ENCODE data around the gene TSFM. TPM values are rescaled to one million over a fixed set of nuclear protein-coding genes. Genes with fewer than 3 reads are reported as not detected.

TSFM gene
- total and polyA plus RNA-seq, 3 donors from 2014 or later: 26.9 to 51.2 (median 30.0) TPM

- TF ChIP-seq POLR2A (IDR thresholded peaks at IDR 0.05) (no peak), CTCF (IDR thresholded peaks at IDR 0.05) (no peak)
- H3K4me3 ChIP-seq: peak within 1 kb of the TSS; percentile 70 to 80
- H3K27ac ChIP-seq: peak within 1 kb of the TSS; percentile 81 to 87
- WGBS, 2 donors: 0 to 1% methylated on average over 45 to 58 of the region's 58 CpGs
- peak; percentile 100 for DNase-seq
- peaks cover 6% of the 10 kb centered on the region for H3K36me3 ChIP-seq (ENCODE audit: low read depth, missing control alignments)
- H3K27me3 ChIP-seq: no peaks in the 10 kb centered on the region
- no peaks in the 10 kb centered on the region for H3K9me3 ChIP-seq
- intact Hi-C loops (cut with DNase I; ENCODE audit: low total_unique reads): no loop called here
- H3K4me1 ChIP-seq: peaks cover 27% of the 10 kb centered on the region
Measured at GRCh38 chr12:57751788-57752667, 30.6 kb upstream of the TSFM start, which contains the start of gene CDK4. CDK4 (minus strand) TSS chr12:57752310; CDS start chr12:57751717, 593 bp downstream.

GRCh38 chr12:57752668-57753000 lies 30.0 kb upstream of the TSFM start:
- H3K27me3 ChIP-seq: no peaks in the 10 kb centered on the region
- peak overlapping the region in 1 of 2 donors; percentile 87 for H3K27ac ChIP-seq
- peaks cover 6% of the 10 kb centered on the region for H3K36me3 ChIP-seq (ENCODE audit: low read depth, missing control alignments)
- peaks cover 27% of the 10 kb centered on the region for H3K4me1 ChIP-seq
- peak overlapping the region; percentile 70 to 80 for H3K4me3 ChIP-seq
- no peak for DNase-seq
- intact Hi-C loops (cut with DNase I; ENCODE audit: low total_unique reads): no loop called here
- TF ChIP-seq POLR2A (IDR thresholded peaks at IDR 0.05): no peak
- no peak for TF ChIP-seq CTCF (IDR thresholded peaks at IDR 0.05)
- H3K9me3 ChIP-seq: no peaks in the 10 kb centered on the region
- WGBS, 2 donors: 1 to 4% methylated on average over 5 of the region's 5 CpGs

- H3K36me3 ChIP-seq (ENCODE audit: low read depth, missing control alignments): peaks cover 2% of the 10 kb centered on the region
- WGBS, 2 donors: 0 to 13% methylated on average over 1 of the region's 1 CpG
- no peak for DNase-seq
- intact Hi-C loops (cut with DNase I; ENCODE audit: low total_unique reads): no loop called here
- no peaks in the 10 kb centered on the region for H3K9me3 ChIP-seq
- H3K27me3 ChIP-seq: no peaks in the 10 kb centered on the region
- H3K27ac ChIP-seq: no peak overlapping the region
- no peak for TF ChIP-seq POLR2A (IDR thresholded peaks at IDR 0.05)
- TF ChIP-seq CTCF (IDR thresholded peaks at IDR 0.05): no peak
- H3K4me1 ChIP-seq: peaks cover 27% of the 10 kb centered on the region
- H3K4me3 ChIP-seq: no peak overlapping the region
Measured at GRCh38 chr12:57753756-57754337, 28.7 kb upstream of the TSFM start.

- WGBS, 2 donors: 2% methylated on average over 14 to 17 of the region's 41 CpGs
- H3K4me1 ChIP-seq: peaks cover 27% of the 10 kb centered on the region
- TF ChIP-seq POLR2A (IDR thresholded peaks at IDR 0.05) (no peak), CTCF (IDR thresholded peaks at IDR 0.05) (no peak)
- H3K27me3 ChIP-seq: no peaks in the 10 kb centered on the region
- peak within 1 kb of the TSS; percentile 70 to 71 for H3K4me3 ChIP-seq
- intact Hi-C loops (cut with DNase I; ENCODE audit: low total_unique reads): no loop called here
- no peaks in the 10 kb centered on the region for H3K36me3 ChIP-seq (ENCODE audit: low read depth, missing control alignments)
- peak; percentile 80 for DNase-seq
- H3K27ac ChIP-seq: no peak within 1 kb of the TSS
- no peaks in the 10 kb centered on the region for H3K9me3 ChIP-seq
Measured at GRCh38 chr12:57754411-57755193, 28.0 kb upstream of the TSFM start, which contains the start of gene MARCHF9. MARCHF9 (plus strand) TSS chr12:57755103; CDS start chr12:57755529, 426 bp downstream.
